GM21723 (cell line): Measurements from ENCODE around the gene F3.
"Not testable (repeated sequence)": the region's sequence is repeated elsewhere in the genome, so short reads cannot be mapped to it uniquely, and the experiment has no call there.

Source experiments
- ATAC-seq: cut with Tn5 transposase; IDR thresholded peaks from one replicate; pipeline ENCODE4 v1.9.1; 2021; ENCODE audit warnings: mild to moderate bottlenecking, moderate library complexity; ENCODE audit not compliant: unreplicated experiment

F3 gene

GRCh38 chr1:94541246-94542087 is at the start of gene F3:
Gene F3, minus strand, starts transcription at chr1:94541759. Its CDS starts 123 bp downstream, at chr1:94541636.
- ATAC-seq: peak; percentile 88

- ATAC-seq: no peak
Measured at GRCh38 chr1:94590203-94591137, 48.9 kb upstream of the F3 start.

- no peak for ATAC-seq
Measured at GRCh38 chr1:94589728-94590127, 48.2 kb upstream of the F3 start.

- ATAC-seq: no peak
Measured at GRCh38 chr1:94582565-94582964, 41.0 kb upstream of the F3 start.

- ATAC-seq: no peak
Measured at GRCh38 chr1:94580367-94581115, 39.0 kb upstream of the F3 start.

GRCh38 chr1:94579876-94580294 is 38.3 kb upstream of the F3 start:
- ATAC-seq: no peak

- no peak for ATAC-seq
Measured at GRCh38 chr1:94578856-94579255, 37.3 kb upstream of the F3 start.

GRCh38 chr1:94573917-94574316 is 32.4 kb upstream of the F3 start:
- not testable (repeated sequence) for ATAC-seq

- no peak for ATAC-seq
Measured at GRCh38 chr1:94572780-94573179, 31.2 kb upstream of the F3 start.

- ATAC-seq: not testable (repeated sequence)
Measured at GRCh38 chr1:94570965-94571364, 29.4 kb upstream of the F3 start.

- not testable (repeated sequence) for ATAC-seq
Measured at GRCh38 chr1:94568806-94569205, 27.2 kb upstream of the F3 start.

- not testable (repeated sequence) for ATAC-seq
Measured at GRCh38 chr1:94567975-94568607, 26.5 kb upstream of the F3 start.

- ATAC-seq: not testable (repeated sequence)
Measured at GRCh38 chr1:94566436-94566835, 24.9 kb upstream of the F3 start.

- ATAC-seq: no peak
Measured at GRCh38 chr1:94565901-94566300, 24.3 kb upstream of the F3 start.

- no peak for ATAC-seq
Measured at GRCh38 chr1:94562519-94563260, 21.1 kb upstream of the F3 start.

- no peak for ATAC-seq
Measured at GRCh38 chr1:94560333-94560732, 18.8 kb upstream of the F3 start.

GRCh38 chr1:94559921-94560320 is 18.4 kb upstream of the F3 start:
- ATAC-seq: no peak

- no peak for ATAC-seq
Measured at GRCh38 chr1:94555091-94555490, 13.5 kb upstream of the F3 start.

GRCh38 chr1:94554580-94554979 is 13.0 kb upstream of the F3 start:
- ATAC-seq: no peak

- no peak for ATAC-seq
Measured at GRCh38 chr1:94553931-94554330, 12.4 kb upstream of the F3 start.
